Right lobe of liver (tissue), 4 donors: ENCODE results near the gene PTPA.

Experiments
- POLR2A ChIP-seq: fragments of 450-650 bp; IDR thresholded peaks from one replicate; pipeline ENCODE4 v1.6.1; 2017; ENCODE audit warnings: antibody characterized with exemption, mild to moderate bottlenecking
- TF ChIP-seq, protein P1 (sequence below), 4 donors: fragments of 200-600 bp in 3 of 4; fragments of 450-650 bp in 1 of 4; IDR thresholded peaks; one replicate each; pipeline versions ENCODE4 v1.5.1 to v1.8.0; 2016 to 2022; ENCODE audit warnings: antibody characterized with exemption in 4 of 4, mild to moderate bottlenecking in 2 of 4
- donor health status: DM: no; HTN: no; CAD: no.
- donor health status: DM: no; HTN: no; CAD: no.
- donor health status: DM: no; HTN: yes; CAD: no.

DNA sequence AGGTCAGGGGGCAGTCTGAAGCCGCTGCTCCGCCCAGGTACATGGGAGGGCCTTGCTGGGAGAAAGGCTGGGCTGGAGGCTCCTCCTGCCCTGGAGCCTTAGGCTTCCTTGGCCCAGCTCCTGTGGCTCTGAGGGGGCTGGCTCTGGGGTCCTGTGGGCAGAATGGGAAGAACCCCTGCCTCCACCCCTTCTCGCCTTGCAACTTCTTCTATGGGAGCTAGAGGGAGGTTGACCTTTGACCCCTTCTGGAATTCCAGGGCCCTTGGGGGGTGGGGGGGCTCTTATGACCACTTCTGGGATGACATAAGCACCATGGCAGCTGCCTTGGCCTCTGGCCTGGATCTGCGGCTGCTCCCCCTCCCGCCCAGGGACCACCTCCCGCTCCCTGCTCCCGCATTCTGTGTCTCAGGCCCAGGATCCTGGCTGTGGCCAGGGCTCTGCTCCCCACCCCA, 34.7 kb downstream of the PTPA start:
- TF ChIP-seq, protein P1, sequence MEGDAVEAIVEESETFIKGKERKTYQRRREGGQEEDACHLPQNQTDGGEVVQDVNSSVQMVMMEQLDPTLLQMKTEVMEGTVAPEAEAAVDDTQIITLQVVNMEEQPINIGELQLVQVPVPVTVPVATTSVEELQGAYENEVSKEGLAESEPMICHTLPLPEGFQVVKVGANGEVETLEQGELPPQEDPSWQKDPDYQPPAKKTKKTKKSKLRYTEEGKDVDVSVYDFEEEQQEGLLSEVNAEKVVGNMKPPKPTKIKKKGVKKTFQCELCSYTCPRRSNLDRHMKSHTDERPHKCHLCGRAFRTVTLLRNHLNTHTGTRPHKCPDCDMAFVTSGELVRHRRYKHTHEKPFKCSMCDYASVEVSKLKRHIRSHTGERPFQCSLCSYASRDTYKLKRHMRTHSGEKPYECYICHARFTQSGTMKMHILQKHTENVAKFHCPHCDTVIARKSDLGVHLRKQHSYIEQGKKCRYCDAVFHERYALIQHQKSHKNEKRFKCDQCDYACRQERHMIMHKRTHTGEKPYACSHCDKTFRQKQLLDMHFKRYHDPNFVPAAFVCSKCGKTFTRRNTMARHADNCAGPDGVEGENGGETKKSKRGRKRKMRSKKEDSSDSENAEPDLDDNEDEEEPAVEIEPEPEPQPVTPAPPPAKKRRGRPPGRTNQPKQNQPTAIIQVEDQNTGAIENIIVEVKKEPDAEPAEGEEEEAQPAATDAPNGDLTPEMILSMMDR (IDR thresholded peaks at IDR 0.05): no peak
- no peak for TF ChIP-seq POLR2A
